HL-60/S4 treated with phorbol 12-myristate 13-acetate at 8.2 ng/mL for 4 days and 3 days (cell line): ENCODE data around the gene ZNF573.

Experiments
- in situ Hi-C: fragments of 300-500 bp; cut with MboI; formaldehyde crosslinking; loops from 2 replicates; pipeline ENCODE4 v1.15.0; 2022; ENCODE audit warnings: low sequenced_read_pairs

The ZNF573 gene

DNA sequence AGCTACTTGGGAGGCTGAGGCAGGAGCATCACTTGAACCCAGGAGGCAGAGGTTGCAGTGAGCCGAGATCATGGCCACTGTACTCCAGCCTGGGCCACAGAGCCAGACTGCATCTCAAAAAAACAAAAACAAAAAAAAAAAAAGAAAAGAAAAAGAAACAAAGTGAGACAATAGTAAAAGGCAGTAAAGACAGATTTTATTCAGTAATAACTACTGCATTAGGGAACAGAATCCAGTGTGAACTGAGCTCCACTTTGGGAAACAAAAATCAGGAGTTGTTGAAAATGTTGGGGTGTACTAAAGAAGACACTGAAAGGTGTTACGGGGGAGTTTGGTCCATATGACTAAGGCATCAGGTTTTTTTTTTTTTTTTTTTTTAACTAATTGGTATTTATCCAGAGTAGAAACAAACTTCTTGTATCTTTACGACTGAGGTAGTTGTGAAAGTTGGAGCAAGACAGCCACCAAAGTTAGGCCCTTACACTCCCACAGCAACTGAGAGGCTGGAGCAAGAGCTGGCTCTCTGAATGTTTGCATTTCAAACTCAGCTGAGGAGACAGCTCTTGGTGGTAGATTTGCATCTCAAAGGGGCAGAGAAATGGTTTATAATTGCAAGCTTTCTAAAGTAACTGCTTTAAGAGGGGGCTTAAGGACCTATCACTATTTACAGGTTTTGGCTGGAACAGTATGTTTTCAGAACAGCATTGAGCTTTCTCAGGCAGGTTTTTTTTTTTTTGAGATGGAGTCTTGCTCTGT lies 84.1 kb downstream of the ZNF573 start:
- in situ Hi-C loops = no loop called here

GRCh38 chr19:37692956-37693620 lies 86.3 kb downstream of the ZNF573 start:
- in situ Hi-C loops = no loop called here

DNA sequence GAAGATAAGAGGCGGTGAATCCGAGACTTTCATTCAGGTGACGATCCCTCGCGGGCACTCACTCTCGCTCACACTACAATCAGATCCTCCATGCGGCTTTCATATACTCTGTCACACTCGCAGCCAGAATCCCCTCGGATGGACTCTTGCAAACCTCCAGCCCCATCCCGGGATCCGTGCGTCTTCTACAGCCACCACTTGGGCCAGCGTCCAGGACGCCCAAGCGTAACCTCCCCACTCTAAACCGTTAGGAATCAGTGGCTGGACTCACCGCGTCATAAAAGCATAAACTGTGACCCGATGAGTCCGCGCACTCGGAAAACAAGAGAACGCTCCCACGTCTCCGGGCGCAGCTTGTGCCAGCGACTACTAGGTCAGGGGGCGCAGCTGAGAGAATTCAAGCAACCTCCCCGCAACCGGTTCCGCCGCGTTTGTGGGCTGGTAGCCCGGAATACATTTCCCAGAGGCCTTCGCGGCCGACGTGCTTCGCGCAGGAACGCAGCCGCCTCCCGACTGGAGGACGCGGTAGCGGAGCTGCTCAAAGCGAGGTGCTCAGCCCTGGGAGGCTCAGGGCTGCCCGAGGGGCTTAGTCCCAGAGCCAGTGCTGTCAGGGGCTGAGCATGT lies 87.4 kb downstream of the ZNF573 start:
- in situ Hi-C loops = no loop called here
